Muscle of leg (tissue), 11 donors: Measurements from ENCODE around the gene MAN1B1. TPM values are rescaled to one million over a fixed set of nuclear protein-coding genes. Genes with fewer than 3 reads are reported as not detected.

Experiments used
- DNase-seq: peaks from one replicate; pipeline ENCODE4 v3.0.0; 2013
- H3K27ac ChIP-seq: one replicate; pipeline ENCODE4 v1.5.1; 2013; ENCODE audit warnings: mild to moderate bottlenecking, low read length, control low read depth
- H3K27me3 ChIP-seq: one replicate; pipeline ENCODE4 v1.6.1; 2013; ENCODE audit warnings: low read length; ENCODE audit not compliant: control insufficient read depth, insufficient read depth
- H3K36me3 ChIP-seq: one replicate; pipeline ENCODE4 v1.6.1; 2013; ENCODE audit warnings: low read length; ENCODE audit not compliant: control insufficient read depth, insufficient read depth
- H3K4me1 ChIP-seq: one replicate; pipeline ENCODE4 v1.6.1; 2013; ENCODE audit warnings: low read length; ENCODE audit not compliant: control insufficient read depth, insufficient read depth
- H3K4me3 ChIP-seq: one replicate; pipeline ENCODE4 v1.5.1; 2013; ENCODE audit warnings: low read length, control low read depth
- H3K9me3 ChIP-seq: replicated peaks from 2 replicates; pipeline ENCODE4 v1.6.1; 2013; ENCODE audit warnings: low read depth, low read length; ENCODE audit not compliant: control insufficient read depth
- WGBS: methylation state at CpG from one replicate; pipeline ENCODE4 v1.1.5; 2013; ENCODE audit warnings: missing lambda C conversion rate; ENCODE audit not compliant: insufficient coverage; 5-methylcytosine and 5-hydroxymethylcytosine counted together
- polyA plus RNA-seq, 8 donors: library from polyadenylated mRNA; unstranded; fragments of 120-200 nt; gene quantifications; one replicate each; pipeline versions ENCODE4 v1.2.1 to v1.2.3, GENCODE V29; 2013; ENCODE audit warnings: inconsistent platforms in 1 of 8, low replicate concordance in 1 of 8; ENCODE audit not compliant: insufficient read length in 8 of 8, insufficient read depth in 1 of 8
- total RNA-seq: library from RNA; stranded (reverse); fragments of 120-200 nt; gene quantifications from one replicate; pipeline ENCODE4 v1.2.4, GENCODE V29; 2013

The MAN1B1 gene
- total and polyA plus RNA-seq, 9 donors = 38.5 to 59.0 (median 43.1) TPM

DNA sequence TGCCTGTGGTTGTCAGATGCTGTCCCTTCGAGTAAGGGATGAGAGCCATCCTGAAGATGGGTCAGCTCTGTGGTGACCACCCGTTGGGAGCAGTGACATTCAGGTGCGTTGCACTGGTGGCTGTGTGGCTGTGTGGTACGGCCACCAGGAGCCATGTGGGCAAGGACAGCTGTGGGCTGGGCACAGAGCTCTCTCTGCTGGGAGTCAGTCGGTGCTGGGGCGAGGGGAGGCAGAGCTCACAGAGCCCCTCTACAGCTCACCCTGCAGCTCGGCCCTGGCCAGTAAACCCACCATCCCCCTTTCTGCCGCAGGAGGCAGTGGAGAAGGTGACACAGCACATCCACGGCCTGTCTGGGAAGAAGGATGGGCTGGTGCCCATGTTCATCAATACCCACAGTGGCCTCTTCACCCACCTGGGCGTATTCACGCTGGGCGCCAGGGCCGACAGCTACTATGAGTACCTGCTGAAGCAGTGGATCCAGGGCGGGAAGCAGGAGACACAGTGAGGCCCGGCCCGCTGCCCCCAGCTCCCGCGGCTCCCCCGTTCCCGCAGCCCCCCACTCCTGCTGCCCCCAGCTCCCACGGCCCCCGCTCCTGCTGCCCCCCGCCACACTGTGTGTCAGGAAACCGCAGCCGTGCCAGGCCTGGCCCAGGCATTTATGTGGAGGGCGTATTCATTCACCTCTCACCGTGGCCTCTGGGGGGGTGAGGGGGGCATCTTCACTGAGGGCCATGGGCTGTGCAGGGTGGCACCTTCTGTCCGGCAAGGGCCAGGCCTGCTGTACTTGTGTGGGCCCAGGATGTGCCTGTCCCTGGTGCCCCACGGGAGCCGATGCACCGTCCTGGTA, 19.3 kb downstream of the MAN1B1 start:
- whole genome bisulfite sequencing = 90% methylated on average over 20 of the region's 31 CpGs
- DNase-seq = no peak
- H3K9me3 ChIP-seq = no peaks in the 10 kb centered on the region
- H3K4me1 ChIP-seq = no peaks in the 10 kb centered on the region
- H3K36me3 ChIP-seq = peaks cover 89% of the 10 kb centered on the region
- no peak overlapping the region for H3K4me3 ChIP-seq
- H3K27me3 ChIP-seq = no peaks in the 10 kb centered on the region
- no peak overlapping the region for H3K27ac ChIP-seq

DNA sequence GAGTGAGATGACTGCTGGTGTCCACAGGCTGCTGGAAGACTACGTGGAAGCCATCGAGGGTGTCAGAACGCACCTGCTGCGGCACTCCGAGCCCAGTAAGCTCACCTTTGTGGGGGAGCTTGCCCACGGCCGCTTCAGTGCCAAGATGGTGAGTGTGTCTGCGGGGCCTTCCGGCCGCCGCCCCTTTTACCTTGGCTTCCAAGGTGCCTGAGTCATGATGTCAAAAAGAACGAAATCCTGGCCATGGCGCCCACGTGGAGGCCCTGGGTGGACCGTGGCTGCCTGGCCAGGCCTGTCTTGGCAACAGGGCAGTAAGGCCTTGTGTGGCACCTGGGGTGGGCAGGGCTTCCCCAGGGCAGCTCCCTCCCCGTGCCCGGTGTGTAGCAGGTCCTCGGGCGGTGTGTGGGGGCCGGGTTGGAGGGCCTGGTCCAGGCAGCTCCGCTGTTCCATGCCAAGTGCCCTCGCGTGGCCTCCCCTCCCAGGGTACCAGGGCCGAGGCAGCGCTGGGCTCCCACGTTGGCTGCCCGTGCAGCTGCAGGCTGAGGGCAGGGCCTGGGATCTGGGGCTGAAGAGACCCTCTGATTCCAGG, 20.0 kb downstream of the MAN1B1 start:
- DNase-seq = no peak
- H3K9me3 ChIP-seq = no peaks in the 10 kb centered on the region
- 92% methylated on average over 23 of the region's 27 CpGs for WGBS

DNA sequence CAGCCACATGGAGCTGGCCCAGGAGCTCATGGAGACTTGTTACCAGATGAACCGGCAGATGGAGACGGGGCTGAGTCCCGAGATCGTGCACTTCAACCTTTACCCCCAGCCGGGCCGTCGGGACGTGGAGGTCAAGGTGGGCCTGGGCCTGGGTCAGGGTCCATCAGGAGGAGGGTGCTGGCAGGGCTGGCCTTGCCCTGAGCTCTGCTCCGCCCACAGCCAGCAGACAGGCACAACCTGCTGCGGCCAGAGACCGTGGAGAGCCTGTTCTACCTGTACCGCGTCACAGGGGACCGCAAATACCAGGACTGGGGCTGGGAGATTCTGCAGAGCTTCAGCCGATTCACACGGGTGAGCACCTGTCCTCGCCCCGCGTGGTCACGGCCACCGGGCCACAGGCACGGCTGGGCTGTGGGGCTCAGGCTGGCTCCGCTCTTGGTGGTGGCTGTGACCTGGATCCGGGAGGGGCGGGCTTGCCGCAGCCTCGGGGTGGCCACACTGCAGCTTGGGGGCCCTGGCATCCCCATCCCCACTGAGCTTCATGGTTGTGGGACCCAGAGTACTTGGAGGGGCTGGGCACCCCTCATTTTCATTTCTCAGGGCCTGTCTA, 20.6 kb downstream of the MAN1B1 start:
- H3K4me1 ChIP-seq = no peaks in the 10 kb centered on the region
- H3K36me3 ChIP-seq = peaks cover 75% of the 10 kb centered on the region
- no peak overlapping the region for H3K27ac ChIP-seq
- DNase-seq = no peak
- H3K4me3 ChIP-seq = no peak overlapping the region
- no peaks in the 10 kb centered on the region for H3K9me3 ChIP-seq
- 95% methylated on average over 22 of the region's 27 CpGs for WGBS
- H3K27me3 ChIP-seq = peaks cover under 1% of the 10 kb centered on the region

More for the DNA sequence above, 20.0 kb downstream of the MAN1B1 start:
- Histone ChIP-seq H3K27ac (no peak overlapping the region), H3K4me3 (no peak overlapping the region), H3K27me3 (no peaks in the 10 kb centered on the region), H3K36me3 (peaks cover 82% of the 10 kb centered on the region), H3K4me1 (no peaks in the 10 kb centered on the region)

DNA sequence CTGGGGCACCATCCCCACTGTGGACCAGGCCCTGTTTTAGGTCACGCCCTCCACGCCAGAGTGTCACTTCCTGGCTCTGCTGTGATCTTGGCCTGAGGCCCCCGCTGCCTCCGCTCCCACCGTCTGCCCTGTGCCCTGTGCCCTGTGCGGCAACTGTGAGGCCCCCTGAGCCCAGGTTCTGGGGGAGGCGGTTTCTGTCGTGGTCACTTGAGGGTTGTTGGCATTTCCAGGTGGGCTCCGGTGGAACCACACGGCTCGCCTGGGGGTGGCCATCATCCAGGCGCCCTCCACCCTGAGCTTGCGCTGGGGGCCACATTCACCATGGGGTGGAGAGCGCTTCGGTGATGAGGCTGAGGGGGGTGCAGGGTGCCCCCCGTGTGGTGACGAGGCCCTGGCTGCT, 21.2 kb downstream of the MAN1B1 start:
- no peak for DNase-seq
- Histone ChIP-seq H3K36me3 (peaks cover 70% of the 10 kb centered on the region), H3K4me3 (no peak overlapping the region), H3K4me1 (no peaks in the 10 kb centered on the region), H3K27me3 (peaks cover 5% of the 10 kb centered on the region), H3K27ac (no peak overlapping the region), H3K9me3 (no peaks in the 10 kb centered on the region)
- 96% methylated on average over 13 of the region's 17 CpGs for WGBS

DNA sequence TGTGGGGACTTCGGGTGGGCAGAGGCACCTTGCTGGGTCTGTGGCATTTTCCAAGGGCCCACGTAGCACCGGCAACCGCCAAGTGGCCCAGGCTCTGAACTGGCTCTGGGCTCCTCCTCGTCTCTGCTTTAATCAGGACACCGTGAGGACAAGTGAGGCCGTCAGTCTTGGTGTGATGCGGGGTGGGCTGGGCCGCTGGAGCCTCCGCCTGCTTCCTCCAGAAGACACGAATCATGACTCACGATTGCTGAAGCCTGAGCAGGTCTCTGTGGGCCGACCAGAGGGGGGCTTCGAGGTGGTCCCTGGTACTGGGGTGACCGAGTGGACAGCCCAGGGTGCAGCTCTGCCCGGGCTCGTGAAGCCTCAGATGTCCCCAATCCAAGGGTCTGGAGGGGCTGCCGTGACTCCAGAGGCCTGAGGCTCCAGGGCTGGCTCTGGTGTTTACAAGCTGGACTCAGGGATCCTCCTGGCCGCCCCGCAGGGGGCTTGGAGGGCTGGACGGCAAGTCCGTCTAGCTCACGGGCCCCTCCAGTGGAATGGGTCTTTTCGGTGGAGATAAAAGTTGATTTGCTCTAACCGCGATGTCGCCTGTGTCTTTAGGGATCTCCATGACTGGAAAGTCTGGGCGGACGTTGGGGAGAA, 21.9 kb downstream of the MAN1B1 start:
- no peak for DNase-seq
- peaks cover 62% of the 10 kb centered on the region for H3K36me3 ChIP-seq
- no peaks in the 10 kb centered on the region for H3K9me3 ChIP-seq
- H3K4me3 ChIP-seq = no peak overlapping the region
- 84% methylated on average over 28 of the region's 29 CpGs for WGBS
- peaks cover 13% of the 10 kb centered on the region for H3K27me3 ChIP-seq
- H3K4me1 ChIP-seq = peaks cover 2% of the 10 kb centered on the region
- no peak overlapping the region for H3K27ac ChIP-seq

DNA sequence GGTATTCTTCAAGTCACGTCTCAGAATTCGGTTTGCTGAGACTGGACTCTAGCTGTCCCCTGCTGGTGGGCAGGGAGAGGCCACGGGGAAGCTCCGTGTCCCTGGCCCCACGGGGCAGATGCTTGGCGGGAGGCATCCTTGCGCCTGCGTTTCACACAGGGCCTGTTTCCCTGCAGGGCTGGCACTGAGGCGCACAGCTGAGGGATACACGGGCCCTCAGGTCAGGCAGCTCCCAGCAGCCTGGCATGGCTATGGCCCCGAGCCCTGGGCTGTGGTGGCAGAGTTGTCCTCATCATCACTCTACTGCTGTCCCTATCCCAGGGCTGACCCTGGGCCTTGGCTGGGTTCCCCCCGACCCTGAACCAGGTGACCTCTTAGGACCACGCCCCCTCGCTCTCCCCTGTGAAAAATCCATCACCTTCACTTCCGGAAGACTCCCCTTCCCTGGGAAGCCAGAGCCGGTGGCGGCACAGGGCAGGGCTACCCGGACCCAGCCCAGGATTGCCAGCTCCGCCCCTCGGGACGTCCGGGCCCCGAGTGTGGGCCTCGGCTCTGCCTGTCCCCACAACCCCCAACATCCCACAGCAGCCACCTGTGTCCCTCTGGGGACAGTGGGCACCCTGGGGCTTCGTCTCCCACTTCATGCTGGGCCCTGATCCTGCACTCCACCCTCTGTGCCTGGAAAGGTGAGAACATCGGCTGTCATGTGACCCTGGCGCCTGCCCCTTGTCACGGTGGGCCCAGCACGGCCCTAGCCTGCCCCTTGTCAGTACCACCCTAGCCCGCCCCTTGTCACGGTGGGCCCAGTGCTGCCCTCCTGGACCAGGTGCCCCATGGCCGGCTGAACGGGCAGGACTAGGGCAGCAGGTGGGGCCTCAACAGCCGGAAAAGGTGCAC, 22.7 kb downstream of the MAN1B1 start:
- H3K9me3 ChIP-seq = no peaks in the 10 kb centered on the region
- H3K4me3 ChIP-seq = no peak overlapping the region
- DNase-seq = no peak
- peaks cover 2% of the 10 kb centered on the region for H3K4me1 ChIP-seq
- peaks cover 13% of the 10 kb centered on the region for H3K27me3 ChIP-seq
- 81% methylated on average over 33 of the region's 34 CpGs for WGBS
- H3K36me3 ChIP-seq = peaks cover 55% of the 10 kb centered on the region
- no peak overlapping the region for H3K27ac ChIP-seq

DNA sequence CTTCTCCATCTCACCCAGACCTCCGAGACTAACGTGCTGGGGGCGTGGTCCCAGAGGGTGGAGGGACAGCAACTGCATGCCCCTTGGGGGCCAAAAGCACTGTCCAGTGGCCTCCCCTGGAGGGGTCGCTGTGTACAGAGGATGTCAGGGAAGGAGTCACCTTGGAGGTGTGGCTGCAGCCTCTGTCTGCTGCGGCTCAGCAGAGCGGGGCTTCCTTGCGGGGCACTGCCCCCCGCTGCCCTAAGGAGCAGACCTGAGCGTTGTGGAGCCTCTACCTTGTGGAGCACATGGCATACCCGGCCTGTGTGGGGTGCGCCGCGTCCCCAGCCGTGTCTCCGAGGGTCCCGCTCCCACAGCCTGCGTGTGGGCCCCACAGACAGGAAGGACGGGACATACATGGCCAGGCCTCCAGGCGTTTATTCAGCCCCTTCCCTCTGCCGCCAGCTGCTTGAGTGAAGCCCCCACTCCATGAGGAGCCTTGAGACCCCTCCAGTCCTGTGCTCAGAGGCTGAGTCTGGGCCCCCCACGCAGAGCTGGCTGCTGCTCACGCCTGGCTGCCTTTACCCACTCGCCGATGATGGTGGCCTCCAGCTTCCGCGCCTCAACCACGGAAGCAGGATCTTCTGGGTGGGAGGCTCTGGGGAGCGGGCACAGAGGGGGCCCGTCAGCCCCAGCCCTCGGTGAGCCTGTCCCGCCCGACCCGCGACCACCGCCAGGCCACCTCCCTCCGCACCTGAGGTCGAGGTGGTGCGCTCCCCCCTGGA, 23.5 kb downstream of the MAN1B1 start:
- DNase-seq = no peak

DNA sequence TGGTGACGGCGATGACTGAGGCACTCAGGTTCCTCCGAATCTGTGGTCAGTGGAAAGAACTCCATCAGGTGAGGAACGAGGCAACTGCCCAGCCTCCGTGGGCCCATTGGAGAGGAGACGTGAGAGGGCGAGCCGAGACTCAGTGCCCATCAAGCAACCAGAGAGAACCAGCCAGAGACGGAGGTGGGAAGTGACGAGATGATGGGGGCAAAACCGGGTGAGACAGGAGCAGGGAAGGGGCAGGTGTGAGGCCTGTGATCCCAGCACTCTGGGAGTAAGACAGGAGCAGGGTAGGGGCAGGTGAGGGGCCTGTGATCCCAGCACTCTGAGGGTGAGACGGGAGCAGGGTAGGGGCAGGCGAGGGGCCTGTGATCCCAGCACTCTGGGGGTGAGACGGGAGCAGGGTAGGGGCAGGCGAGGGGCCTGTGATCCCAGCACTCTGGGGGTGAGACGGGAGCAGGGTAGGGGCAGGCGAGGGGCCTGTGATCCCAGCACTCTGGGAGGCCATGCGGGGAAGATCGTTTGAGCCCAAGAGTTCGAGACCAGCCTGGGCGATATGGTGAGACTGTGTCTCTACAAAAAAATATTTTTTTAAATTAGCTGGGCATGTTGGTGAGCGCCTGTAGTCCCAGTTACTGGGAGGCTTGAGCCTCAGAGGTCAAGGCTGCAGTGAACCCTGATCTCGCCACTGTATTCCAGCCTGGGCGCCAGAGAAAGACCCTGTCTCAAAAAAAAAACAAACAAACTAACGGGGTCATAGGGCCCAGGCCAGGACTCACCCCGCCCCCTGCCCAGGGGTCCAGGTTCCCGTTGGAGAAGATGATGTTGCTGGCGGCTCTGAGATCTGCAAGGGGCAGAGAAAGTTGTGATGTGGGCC, 24.4 kb downstream of the MAN1B1 start:
- Histone ChIP-seq H3K27me3 (peaks cover 23% of the 10 kb centered on the region), H3K27ac (no peak overlapping the region), H3K4me1 (peaks cover 14% of the 10 kb centered on the region), H3K4me3 (no peak overlapping the region), H3K9me3 (no peaks in the 10 kb centered on the region), H3K36me3 (peaks cover 39% of the 10 kb centered on the region)
- WGBS = 77% methylated on average over 19 of the region's 28 CpGs
- DNase-seq = no peak

More for the DNA sequence above, 23.5 kb downstream of the MAN1B1 start:
- WGBS = 85% methylated on average over 32 of the region's 38 CpGs
- no peaks in the 10 kb centered on the region for H3K9me3 ChIP-seq
- H3K27me3 ChIP-seq = peaks cover 19% of the 10 kb centered on the region
- H3K27ac ChIP-seq = no peak overlapping the region
- H3K4me3 ChIP-seq = no peak overlapping the region
- H3K36me3 ChIP-seq = peaks cover 47% of the 10 kb centered on the region
- H3K4me1 ChIP-seq = peaks cover 8% of the 10 kb centered on the region
